Fibroblast of skin of right biceps (primary cell): Measurements from ENCODE around the gene C1QTNF4.
"Not testable (repeated sequence)": the region's sequence is repeated elsewhere in the genome, so short reads cannot be mapped to it uniquely, and the experiment has no call there.

Experiments used
- DNase-seq: peaks from one replicate; pipeline ENCODE4 v3.0.0-alpha.2; 2013

Gene C1QTNF4

DNA sequence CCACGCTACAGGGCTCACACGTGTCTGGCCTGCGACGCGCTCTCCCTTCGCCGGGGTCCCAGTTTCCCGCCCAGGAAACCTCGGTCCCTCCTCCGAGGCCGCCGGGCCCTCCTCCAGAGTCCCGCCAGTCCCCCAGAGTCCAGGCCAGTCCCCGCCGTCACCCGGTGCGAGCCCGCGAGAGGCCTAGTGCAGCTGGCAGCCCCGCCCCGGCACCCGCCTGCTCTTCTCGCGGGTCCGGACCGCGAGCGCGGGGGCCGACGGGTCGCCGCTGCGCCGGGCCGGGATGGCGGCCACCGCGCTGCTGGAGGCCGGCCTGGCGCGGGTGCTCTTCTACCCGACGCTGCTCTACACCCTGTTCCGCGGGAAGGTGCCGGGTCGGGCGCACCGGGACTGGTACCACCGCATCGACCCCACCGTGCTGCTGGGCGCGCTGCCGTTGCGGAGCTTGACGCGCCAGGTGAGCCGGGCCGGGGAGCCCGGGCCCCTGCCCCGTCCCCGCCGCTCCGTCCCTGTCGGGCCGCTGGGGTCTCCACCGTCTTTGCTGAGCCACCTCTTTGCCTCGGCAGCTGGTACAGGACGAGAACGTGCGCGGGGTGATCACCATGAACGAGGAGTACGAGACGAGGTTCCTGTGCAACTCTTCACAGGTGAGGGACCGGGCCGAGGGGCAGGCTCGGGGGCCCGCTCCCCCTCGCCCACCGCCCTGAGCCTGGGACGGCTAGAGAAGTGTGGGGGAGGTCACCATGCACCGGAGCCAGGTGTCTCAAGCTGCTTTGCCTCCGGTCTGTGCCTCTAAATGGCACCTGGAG lies 28.7 kb downstream of the C1QTNF4 start, which contains the start of gene PTPMT1:
PTPMT1 (plus strand) TSS at position 260 of the 809 bp plus-strand sequence; CDS start at position 284, 24 bp downstream.
- DNase-seq: peak; percentile 82

DNA sequence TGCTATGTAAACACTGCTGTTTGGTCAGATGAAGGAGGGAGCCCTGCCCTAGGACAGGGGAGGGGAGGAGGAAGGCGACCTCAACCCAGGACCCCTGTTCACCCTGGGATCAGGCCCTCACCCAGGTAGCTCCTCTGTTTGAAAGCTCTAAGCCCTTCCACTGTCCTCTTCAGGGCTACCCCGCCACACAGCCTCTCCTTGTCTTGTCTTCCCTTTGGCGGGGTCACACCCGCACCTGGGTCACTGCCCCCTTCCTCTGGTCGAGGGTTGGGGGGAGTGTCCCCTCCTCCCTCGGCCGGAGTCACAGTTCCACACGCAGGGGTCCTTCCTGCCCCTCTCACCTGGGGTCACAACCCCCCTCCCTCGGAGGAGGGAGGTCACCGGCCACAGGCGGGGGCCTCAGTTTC lies 29.3 kb downstream of the C1QTNF4 start:
- no peak for DNase-seq

DNA sequence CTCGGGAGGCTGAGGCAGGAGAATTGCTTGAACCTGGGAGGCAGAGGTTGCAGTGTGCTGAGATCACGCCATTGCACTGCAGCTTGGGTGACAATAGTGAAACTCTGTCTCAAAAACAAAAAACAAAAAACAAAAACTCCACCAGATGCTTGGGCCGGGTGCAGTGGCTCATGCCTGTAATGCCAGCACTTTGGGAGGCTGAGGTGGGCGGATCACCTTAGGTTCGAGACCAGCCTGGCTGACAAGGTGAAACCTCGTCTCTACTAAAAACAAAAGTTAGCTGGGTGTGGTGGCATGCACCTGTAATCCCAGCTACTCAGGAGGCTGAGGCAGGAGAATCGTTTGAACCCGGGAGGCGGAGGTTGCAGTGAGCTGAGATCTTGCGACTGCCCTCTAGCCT lies 29.8 kb downstream of the C1QTNF4 start:
- not testable (repeated sequence) for DNase-seq

GRCh38 chr11:47562393-47562792 lies 31.8 kb downstream of the C1QTNF4 start:
- DNase-seq: not testable (repeated sequence)

DNA sequence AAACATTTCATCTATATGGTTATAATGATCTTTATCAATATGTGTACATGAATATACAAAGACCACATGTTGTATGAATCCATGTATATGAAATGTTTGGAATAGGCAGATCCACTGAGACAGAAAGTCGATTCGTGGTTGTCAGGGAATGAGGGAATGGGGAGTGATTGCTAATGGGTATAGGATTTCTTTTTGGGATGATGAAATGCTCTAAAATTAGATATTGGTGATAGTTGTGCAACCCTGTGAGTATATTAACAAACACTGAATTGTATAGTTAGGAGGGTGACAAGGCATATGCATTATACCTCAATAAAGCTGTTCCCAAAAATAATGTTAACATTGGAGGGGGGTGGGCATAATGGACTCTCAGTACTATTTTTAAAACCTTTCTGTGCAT lies 33.8 kb downstream of the C1QTNF4 start:
- peak; percentile 33 for DNase-seq

- DNase-seq: no peak
These were observed 35.5 kb downstream of the C1QTNF4 start for GRCh38 chr11:47558695-47559094.

DNA sequence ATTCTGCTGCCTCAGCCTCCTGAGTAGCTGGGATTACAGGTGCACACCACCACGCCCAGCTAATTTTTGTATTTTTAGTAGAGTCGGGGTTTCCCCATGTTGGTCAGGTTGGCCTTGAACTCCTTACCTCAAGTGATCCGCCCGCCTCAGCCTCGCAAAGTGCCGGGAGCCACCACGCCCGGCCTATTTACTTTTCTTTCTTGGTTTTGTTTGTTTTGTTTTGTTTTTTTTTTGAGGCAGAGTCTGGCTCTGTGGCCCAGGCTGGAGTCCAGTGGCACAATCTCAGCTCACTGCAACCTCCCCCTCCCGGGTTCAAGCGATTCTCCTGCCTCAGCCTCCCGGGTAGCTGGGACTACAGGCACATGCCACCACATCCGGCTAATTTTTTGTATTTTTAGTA lies 37.2 kb downstream of the C1QTNF4 start:
- not testable (repeated sequence) for DNase-seq

DNA sequence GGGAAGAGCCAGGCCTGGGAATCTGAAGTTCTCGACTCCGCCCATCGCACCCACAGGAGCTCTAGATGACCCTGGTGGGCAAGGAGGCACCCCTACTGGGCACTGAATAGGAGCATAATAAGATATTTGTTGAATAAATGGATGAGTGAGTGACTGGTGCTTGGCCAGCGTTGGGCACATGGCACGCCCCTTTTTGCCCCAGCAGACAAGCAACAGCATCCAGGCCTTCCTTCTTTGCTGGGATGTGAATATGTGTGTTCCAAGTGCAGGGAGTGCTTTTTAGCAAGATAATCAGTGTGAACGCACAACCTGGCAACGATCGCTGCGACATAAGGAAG lies 40.8 kb downstream of the C1QTNF4 start:
- DNase-seq: no peak

- peak; percentile 92 for DNase-seq
These were observed 41.4 kb downstream of the C1QTNF4 start, which contains the start of gene CELF1 for GRCh38 chr11:47552566-47553405. TSS of gene CELF1 (minus strand) at chr11:47553132. CDS start at chr11:47499523, 53,609 bp downstream.

- peak; percentile 56 for DNase-seq
These were observed 42.1 kb downstream of the C1QTNF4 start for GRCh38 chr11:47552056-47552565.

DNA sequence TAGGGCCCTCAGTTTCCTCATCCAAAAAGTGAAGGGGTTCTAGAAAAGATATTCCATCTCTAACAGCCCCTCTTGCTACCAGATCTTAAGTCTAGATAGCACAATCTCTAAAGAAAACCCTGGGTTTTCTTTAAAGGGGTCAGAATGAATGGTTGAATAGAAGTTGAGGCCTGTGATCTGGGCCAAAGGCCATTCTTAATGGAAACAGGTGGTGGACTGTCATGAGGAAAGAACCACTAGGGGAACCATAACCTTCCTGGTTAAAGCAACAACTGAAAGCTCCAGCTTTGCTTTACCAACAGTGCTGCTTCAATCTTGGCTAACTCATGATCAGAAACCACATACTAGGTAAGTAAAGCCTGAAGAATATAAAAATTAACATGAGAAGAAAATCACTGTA lies 43.1 kb downstream of the C1QTNF4 start:
- no peak for DNase-seq

DNA sequence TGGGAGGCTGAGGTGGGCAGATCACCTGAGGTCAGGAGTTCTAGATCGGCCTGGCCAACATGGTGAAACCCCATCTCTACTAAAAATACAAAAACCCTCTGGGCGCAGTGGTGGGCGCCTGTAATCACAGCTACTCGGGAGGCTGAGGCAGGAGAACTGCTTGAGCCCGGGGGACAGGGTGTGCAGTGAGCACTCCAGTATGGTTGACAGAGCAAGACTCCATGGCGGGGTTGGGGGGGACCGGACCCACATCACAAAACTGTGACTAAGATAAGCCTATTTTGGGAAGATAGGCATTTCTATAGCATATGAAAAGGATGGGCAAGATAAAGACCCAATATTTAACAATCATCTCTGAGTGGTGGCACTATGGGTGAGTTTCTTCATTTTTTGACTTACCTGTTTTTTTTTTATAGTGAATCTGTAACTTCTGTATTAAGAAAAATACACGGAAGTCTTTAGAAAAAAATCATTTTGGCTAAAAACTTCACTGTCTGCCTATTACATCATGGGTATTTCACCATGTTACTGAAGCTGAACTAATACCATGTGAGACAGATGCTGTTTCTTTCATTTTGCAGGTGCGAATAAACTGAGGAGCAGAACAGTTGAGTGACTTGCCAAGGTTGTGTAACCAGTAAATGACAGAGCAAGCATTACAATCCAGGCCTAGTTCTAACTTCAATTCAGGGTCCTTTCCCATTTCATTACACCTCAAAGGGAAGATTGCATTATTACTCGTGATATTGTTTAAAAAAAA lies 43.7 kb downstream of the C1QTNF4 start:
- no peak for DNase-seq

DNA sequence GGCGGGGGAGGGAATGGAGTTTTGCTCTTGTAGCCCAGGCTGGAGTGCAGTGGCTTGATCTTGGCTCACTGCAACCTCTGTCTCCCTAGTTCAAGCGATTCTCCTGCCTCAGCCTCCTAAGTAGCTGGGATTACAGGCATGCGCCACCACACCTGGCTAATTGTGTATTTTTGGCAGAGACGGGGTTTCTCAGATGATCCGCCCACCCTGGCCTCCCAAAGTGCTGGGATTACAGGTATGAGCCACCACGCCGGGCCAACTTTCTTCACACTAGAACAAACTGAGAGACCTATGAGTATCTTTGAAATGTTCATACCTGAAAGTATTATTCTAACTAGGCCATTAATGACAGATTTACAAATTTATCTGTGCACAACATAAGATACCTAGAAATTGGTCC lies 47.9 kb downstream of the C1QTNF4 start:
- not testable (repeated sequence) for DNase-seq

DNA sequence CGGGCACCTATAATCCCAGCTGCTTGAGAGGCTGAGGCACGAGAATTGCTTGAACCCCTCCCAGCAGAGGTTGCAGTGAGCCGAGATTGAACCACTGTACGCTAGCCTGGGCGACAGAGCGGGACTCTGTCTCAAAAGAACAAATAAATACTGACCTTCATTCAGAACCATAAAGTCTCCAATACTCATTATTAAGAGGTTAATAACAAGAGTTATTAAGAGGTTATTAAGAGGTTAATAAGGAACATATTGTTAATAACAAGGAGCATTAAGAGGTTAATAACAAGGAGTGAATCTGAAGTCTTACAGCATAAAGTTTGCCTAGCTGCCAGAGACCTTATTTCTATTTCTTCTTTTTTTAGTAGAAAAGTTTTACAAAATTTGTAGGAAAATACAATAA lies 48.9 kb downstream of the C1QTNF4 start:
- no peak for DNase-seq

- DNase-seq: no peak
These were observed 53.1 kb downstream of the C1QTNF4 start for GRCh38 chr11:47541070-47541469.

DNA sequence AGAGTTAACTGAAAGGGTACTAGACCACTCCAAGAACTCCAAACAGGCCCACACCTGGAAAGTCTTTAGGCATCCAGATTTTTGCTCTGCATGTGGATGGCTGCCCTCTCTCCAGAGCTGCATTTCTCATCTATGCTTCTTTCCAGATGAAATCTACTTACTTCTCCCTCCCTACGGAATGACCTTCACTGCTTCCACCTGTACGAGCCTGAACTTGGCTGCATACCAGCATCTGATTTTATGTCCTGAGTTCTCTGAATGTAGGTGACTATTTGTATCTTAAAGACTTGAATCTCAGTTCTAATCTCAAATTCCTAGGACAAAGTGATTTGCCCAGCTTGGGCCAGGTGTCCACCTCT lies 54.6 kb downstream of the C1QTNF4 start:
- no peak for DNase-seq
